ENCODE results near the gene PLA2G2F. TPM values are rescaled to one million over a fixed set of nuclear protein-coding genes. Genes with fewer than 3 reads are reported as not detected.

PLA2G2F gene
- total and polyA plus RNA-seq, 2 experiments from 2014 or later, result not detected

DNA sequence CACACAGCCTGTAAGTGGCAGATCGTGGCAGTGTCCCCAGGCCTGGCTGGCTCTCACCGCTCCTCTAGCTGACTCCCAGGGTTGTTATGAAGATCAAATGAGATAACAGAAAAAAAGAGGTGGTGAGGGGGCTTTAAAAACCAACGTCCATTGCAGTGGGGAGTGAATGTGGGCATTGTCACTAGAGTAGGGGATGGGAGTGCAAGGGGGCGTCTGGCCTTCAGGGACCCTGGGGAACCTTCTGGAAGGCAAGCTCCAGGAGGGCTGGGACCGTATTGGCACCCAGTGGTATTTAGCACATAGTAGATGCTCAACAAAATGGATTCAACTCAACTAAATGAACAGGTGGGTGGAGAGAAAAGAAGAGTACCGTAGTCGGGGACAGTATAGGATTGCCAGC, 23.2 kb upstream of the PLA2G2F start (continued):
- TF ChIP-seq, protein P1, sequence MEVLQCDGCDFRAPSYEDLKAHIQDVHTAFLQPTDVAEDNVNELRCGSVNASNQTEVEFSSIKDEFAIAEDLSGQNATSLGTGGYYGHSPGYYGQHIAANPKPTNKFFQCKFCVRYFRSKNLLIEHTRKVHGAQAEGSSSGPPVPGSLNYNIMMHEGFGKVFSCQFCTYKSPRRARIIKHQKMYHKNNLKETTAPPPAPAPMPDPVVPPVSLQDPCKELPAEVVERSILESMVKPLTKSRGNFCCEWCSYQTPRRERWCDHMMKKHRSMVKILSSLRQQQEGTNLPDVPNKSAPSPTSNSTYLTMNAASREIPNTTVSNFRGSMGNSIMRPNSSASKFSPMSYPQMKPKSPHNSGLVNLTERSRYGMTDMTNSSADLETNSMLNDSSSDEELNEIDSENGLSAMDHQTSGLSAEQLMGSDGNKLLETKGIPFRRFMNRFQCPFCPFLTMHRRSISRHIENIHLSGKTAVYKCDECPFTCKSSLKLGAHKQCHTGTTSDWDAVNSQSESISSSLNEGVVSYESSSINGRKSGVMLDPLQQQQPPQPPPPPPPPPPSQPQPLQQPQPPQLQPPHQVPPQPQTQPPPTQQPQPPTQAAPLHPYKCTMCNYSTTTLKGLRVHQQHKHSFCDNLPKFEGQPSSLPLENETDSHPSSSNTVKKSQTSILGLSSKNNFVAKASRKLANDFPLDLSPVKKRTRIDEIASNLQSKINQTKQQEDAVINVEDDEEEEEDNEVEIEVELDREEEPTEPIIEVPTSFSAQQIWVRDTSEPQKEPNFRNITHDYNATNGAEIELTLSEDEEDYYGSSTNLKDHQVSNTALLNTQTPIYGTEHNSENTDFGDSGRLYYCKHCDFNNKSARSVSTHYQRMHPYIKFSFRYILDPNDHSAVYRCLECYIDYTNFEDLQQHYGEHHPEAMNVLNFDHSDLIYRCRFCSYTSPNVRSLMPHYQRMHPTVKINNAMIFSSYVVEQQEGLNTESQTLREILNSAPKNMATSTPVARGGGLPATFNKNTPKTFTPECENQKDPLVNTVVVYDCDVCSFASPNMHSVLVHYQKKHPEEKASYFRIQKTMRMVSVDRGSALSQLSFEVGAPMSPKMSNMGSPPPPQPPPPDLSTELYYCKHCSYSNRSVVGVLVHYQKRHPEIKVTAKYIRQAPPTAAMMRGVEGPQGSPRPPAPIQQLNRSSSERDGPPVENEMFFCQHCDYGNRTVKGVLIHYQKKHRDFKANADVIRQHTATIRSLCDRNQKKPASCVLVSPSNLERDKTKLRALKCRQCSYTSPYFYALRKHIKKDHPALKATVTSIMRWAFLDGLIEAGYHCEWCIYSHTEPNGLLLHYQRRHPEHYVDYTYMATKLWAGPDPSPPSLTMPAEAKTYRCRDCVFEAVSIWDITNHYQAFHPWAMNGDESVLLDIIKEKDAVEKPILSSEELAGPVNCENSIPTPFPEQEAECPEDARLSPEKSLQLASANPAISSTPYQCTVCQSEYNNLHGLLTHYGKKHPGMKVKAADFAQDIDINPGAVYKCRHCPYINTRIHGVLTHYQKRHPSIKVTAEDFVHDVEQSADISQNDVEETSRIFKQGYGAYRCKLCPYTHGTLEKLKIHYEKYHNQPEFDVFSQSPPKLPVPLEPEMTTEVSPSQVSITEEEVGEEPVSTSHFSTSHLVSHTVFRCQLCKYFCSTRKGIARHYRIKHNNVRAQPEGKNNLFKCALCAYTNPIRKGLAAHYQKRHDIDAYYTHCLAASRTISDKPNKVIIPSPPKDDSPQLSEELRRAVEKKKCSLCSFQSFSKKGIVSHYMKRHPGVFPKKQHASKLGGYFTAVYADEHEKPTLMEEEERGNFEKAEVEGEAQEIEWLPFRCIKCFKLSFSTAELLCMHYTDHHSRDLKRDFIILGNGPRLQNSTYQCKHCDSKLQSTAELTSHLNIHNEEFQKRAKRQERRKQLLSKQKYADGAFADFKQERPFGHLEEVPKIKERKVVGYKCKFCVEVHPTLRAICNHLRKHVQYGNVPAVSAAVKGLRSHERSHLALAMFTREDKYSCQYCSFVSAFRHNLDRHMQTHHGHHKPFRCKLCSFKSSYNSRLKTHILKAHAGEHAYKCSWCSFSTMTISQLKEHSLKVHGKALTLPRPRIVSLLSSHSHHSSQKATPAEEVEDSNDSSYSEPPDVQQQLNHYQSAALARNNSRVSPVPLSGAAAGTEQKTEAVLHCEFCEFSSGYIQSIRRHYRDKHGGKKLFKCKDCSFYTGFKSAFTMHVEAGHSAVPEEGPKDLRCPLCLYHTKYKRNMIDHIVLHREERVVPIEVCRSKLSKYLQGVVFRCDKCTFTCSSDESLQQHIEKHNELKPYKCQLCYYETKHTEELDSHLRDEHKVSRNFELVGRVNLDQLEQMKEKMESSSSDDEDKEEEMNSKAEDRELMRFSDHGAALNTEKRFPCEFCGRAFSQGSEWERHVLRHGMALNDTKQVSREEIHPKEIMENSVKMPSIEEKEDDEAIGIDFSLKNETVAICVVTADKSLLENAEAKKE (CRISPR knock-in tag; IDR thresholded peaks at IDR 0.05), result no peak

GRCh38 chr1:20117236-20117635, 21.9 kb upstream of the PLA2G2F start:
- Mint-ChIP-seq H3K9me3 (no peaks in the 10 kb centered on the region), H3K4me1 (peaks cover 4% of the 10 kb centered on the region), H3K36me3 (ENCODE audit: low read depth) (no peaks in the 10 kb centered on the region), H3K27ac (no peak overlapping the region), H3K4me3 (no peak overlapping the region), H3K27me3 (ENCODE audit: insufficient read depth, low read depth, poor library complexity) (peaks cover 4% of the 10 kb centered on the region)
- H3K4me2 ChIP-seq, result no peak overlapping the region
- ATAC-seq (no peak), DNase-seq (ENCODE audit: low spot score) (no peak)
- H3K4me1 ChIP-seq (ENCODE audit: insufficient read depth), result no peaks in the 10 kb centered on the region
- H3F3A ChIP-seq (replicated peaks; ENCODE audit: low read depth), result no peaks in the 10 kb centered on the region
- no peaks in the 10 kb centered on the region for H3K36me3 ChIP-seq (ENCODE audit: insufficient read depth)
- H3K9me2 ChIP-seq (ENCODE audit: insufficient read depth), result no peaks in the 10 kb centered on the region
- no peaks in the 10 kb centered on the region for H4K20me1 ChIP-seq (replicated peaks; ENCODE audit: insufficient read depth)
- no peaks in the 10 kb centered on the region for H3K79me2 ChIP-seq (replicated peaks; ENCODE audit: insufficient read depth)
- no peak overlapping the region for H3K4me3 ChIP-seq
- TF ChIP-seq ZNF331 (CRISPR knock-in tag; IDR thresholded peaks at IDR 0.05; ENCODE audit: low read depth) (no peak), POLR2AphosphoS5 (IDR thresholded peaks at IDR 0.05; ENCODE audit: low read depth) (no peak), ZNF114 (CRISPR knock-in tag; IDR thresholded peaks at IDR 0.05) (no peak), EZH2phosphoT487 (IDR thresholded peaks at IDR 0.05; ENCODE audit: unreplicated experiment) (no peak), NANOG (IDR thresholded peaks at IDR 0.05; ENCODE audit: borderline replicate concordance) (no peak), STAT1 (IDR thresholded peaks at IDR 0.05; ENCODE audit: unreplicated experiment) (no peak)
- TF ChIP-seq, protein P2, sequence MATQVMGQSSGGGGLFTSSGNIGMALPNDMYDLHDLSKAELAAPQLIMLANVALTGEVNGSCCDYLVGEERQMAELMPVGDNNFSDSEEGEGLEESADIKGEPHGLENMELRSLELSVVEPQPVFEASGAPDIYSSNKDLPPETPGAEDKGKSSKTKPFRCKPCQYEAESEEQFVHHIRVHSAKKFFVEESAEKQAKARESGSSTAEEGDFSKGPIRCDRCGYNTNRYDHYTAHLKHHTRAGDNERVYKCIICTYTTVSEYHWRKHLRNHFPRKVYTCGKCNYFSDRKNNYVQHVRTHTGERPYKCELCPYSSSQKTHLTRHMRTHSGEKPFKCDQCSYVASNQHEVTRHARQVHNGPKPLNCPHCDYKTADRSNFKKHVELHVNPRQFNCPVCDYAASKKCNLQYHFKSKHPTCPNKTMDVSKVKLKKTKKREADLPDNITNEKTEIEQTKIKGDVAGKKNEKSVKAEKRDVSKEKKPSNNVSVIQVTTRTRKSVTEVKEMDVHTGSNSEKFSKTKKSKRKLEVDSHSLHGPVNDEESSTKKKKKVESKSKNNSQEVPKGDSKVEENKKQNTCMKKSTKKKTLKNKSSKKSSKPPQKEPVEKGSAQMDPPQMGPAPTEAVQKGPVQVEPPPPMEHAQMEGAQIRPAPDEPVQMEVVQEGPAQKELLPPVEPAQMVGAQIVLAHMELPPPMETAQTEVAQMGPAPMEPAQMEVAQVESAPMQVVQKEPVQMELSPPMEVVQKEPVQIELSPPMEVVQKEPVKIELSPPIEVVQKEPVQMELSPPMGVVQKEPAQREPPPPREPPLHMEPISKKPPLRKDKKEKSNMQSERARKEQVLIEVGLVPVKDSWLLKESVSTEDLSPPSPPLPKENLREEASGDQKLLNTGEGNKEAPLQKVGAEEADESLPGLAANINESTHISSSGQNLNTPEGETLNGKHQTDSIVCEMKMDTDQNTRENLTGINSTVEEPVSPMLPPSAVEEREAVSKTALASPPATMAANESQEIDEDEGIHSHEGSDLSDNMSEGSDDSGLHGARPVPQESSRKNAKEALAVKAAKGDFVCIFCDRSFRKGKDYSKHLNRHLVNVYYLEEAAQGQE (IDR thresholded peaks at IDR 0.05; ENCODE audit: unreplicated experiment), result no peak
- TF ChIP-seq, protein P3, sequence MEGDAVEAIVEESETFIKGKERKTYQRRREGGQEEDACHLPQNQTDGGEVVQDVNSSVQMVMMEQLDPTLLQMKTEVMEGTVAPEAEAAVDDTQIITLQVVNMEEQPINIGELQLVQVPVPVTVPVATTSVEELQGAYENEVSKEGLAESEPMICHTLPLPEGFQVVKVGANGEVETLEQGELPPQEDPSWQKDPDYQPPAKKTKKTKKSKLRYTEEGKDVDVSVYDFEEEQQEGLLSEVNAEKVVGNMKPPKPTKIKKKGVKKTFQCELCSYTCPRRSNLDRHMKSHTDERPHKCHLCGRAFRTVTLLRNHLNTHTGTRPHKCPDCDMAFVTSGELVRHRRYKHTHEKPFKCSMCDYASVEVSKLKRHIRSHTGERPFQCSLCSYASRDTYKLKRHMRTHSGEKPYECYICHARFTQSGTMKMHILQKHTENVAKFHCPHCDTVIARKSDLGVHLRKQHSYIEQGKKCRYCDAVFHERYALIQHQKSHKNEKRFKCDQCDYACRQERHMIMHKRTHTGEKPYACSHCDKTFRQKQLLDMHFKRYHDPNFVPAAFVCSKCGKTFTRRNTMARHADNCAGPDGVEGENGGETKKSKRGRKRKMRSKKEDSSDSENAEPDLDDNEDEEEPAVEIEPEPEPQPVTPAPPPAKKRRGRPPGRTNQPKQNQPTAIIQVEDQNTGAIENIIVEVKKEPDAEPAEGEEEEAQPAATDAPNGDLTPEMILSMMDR (conservative IDR thresholded peaks at IDR 0.05; ENCODE audit: low read depth in 2 of 2), result no peak
- no peaks in the 10 kb centered on the region for H3K27me3 ChIP-seq (ENCODE audit: insufficient read depth)
- no peak overlapping the region for H2AFZ ChIP-seq
- H3K27ac ChIP-seq (ENCODE audit: low read depth), result no peak overlapping the region
